HG03066 (cell line): Measurements from ENCODE around the gene RBBP9.
A peak's percentile ranks its signal among the peaks of the same experiment; 100 is the strongest.
"Not testable (repeated sequence)": the region's sequence is repeated elsewhere in the genome, so short reads cannot be mapped to it uniquely, and the experiment has no call there.

Experiments
- ATAC-seq: cut with Tn5 transposase; IDR thresholded peaks from one replicate; pipeline ENCODE4 v1.9.1; 2021; ENCODE audit warnings: low read depth; ENCODE audit not compliant: unreplicated experiment

The RBBP9 gene

DNA sequence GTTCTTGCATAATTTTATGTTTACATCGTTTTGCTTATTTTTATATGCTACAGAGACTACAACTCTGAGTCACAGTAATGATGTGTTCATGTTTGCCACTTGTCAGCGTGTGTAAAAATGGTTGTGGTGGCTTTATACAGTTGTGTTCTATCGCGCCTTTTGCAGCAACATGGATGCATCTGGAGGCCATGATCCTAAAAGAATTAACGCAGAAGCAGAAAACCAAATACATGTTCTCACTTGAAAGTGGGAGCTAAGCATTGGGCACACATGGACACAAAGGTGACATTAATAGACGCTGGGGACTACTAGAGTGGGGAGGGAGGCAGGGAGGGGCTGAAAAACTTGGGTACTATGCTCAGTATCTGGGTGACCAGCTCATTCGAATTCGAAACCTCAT, 9.7 kb upstream of the RBBP9 start:
- no peak for ATAC-seq

DNA sequence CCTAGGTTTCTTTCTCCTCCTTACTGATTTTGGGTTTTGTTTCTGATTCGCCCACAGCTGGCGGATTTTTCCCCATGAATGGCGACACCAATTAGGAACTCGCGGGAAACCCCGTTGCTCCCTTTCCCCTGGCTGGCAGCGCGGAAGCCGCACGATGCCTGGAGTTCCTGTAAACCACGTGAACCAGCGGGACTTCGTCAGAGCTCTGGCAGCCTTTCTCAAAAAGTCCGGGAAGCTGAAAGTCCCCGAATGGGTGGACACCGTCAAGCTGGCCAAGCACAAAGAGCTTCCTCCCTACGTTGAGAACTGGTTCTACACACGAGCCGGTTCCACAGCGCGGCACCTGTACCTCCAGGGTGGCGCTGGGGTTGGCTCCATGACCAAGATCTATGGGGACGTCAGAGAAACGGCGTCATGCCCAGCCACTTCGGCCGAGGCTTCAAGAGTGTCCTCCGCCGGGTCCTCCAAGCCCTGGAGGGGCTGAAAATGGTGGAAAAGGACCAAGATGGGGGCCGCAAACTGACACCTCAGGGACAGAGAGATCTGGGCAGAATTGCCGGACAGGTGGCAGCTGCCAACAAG, 7.5 kb upstream of the RBBP9 start:
- ATAC-seq: no peak

DNA sequence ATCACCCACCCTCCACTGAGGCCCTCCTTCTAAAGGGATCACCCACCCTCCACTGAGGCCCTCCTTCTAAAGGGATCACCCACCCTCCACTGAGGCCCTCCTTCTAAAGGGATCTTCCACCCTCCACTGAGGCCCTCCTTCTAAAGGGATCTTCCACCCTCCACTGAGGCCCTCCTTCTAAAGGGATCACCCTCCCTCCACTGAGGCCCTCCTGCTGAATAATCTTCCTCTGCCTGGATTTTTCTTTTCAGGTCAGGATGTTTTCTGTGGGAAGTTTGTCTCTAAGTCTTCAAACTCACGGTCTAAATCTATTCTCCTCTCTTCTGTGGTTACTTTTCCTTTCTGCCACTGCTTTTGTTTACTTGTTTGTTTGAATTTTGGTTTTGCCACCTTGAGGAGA, 4.6 kb upstream of the RBBP9 start:
- not testable (repeated sequence) for ATAC-seq

DNA sequence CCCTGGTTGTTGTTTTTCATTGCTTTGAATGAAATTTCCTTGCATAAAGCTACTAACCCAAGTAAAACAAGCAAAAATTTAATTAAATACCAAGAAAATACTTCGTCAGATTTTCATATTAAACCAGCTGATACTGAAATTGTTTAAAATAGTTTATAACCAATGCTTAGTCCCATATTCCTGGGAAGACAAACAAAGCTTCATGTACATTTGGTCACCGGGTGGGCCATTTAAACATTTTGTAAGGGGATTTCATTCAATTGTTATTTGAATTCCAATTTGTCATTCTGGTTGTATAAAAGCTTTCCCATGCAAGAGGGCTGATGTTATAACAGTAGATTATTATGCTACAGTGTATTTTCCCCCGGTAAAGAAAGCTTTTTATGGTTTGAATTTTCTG, 578 bp upstream of the RBBP9 start:
- no peak for ATAC-seq

DNA sequence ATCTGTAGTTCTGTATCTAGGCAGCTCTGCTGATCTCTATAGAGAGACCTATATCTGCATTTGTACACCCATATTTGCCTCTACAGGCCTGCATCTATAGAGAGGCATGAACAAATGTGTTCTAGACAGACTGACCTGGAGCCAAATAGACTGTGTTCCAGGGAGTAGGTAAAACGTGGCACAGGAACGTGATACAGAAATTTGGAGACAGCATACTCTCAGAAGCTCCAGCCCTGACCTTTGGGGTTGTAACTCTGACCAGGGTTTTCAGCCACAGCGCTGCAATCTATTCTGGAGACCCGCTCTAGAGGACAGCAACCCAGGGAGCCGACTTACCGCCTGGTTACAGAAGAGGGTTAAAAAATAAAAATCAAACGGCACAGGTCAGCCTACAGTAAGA, 983 bp downstream of the RBBP9 start:
- ATAC-seq: no peak

DNA sequence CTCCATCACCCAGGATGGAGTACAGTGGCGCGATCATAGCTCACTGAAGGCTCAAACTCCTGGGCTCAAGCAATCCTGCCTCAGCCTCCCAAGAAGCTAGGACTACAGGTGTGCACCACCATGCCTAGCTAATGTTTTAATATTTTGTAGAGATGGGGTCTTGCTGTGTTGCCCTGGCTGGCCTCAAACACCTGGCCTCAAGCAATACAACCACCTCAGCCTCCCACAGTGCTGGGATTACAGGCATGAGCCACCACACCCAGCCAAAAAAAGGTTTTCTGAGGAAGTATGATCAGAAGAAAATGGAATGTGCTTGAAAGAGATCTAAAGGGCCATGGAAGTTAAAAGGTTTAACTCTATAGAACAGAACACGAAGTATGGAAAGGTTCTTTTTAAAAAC, 8.7 kb downstream of the RBBP9 start:
- no peak for ATAC-seq

DNA sequence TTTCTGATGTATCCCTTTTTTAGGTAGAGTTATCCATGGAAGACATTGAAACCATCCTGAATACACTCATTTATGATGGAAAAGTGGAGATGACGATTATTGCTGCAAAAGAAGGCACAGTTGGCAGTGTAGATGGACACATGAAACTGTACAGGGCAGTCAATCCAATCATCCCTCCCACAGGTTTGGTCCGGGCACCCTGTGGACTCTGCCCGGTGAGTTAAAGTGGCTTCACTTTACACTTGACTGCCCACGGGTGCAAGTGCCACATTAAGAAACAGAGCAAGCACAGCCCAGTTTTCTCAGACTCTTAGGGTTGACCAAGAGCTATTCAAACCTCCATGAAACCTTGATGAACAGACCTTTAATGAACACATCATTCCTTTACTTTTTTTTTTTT, 15.4 kb downstream of the RBBP9 start:
- ATAC-seq: no peak

DNA sequence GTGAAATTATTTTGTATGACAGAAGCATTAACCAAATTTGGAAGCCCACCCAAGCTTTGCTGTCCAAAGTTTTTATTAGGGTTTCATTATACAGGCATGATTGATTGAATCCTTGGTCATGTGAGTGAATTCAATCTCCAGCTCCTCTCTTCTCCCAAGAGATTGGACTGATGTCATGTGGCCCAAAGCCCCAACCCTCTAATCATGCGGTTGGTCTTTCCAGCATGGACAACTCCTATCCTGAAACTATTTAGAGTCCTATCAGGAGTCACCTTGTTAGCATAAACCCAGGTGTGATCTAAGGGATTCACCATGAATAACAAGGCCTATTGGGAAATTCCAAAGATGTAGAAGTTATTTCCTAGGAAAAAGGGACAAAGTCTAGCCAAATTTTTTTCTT, 19.2 kb downstream of the RBBP9 start:
- no peak for ATAC-seq

DNA sequence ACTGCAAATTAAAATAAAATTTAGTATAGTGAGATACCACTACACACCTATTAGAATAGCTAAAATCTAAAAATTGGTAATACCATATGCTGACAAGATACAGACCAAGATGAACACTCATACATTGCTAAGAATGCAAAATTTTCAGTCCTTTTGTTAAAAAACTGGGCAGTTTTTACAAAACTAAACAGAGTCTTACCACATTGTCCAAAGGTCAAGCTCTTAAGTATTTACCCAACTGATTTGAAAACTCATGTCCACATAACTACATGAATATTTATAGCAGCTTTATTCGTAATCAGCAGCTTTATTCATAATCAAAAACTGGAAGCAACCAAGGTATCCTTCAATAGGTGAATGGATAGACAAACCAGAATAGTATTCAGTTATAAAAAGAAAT, 19.8 kb downstream of the RBBP9 start:
- no peak for ATAC-seq

DNA sequence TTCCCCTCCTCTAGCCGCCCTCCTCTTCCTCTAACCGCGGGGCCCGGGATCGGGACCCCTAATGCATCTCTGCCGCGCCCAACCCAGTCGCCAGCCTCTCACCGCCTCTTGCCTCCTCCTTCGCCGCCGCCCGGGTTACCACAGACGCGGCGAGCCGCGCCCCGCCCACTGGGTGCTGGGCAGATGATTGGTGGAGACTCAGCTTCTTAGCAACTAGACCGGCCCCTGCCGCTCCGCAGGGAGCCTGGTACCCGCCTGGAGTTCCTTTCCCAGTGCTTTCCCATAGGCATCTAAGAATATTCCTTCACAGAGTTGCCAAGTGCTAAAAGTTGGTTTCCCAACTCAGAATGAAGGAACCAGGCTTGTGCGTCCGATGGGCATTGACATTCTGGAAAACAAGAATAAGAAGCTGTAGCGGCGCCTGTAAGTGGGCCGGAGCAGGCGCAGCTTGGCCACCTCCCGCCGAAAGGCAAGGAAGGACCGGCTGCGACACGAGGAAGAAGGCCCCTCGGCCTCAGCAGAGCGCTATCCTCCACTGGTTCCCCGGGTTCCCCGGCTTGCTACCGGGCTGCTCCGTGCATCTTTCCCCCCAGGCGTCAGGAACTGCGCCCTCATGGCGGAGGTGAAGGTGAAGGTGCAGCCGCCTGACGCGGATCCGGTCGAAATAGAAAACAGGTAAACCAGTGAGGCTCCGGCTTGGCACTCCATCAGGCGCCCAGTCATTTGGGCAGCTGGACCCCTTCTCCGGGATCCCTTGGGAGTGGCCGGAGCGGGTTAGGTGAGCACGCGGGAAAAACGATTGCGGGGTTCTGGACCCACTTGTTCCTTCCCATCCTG, 29.9 kb downstream of the RBBP9 start, which contains the start of the genes DZANK1 and POLR3F:
DZANK1 (minus strand) TSS at position 137 of the 837 bp plus-strand sequence. CDS start 1,672 bp downstream, outside the sequence.
POLR3F (plus strand) TSS at position 497 of the 837 bp plus-strand sequence; CDS start at position 614, 117 bp downstream.
- peak; percentile 98 for ATAC-seq

DNA sequence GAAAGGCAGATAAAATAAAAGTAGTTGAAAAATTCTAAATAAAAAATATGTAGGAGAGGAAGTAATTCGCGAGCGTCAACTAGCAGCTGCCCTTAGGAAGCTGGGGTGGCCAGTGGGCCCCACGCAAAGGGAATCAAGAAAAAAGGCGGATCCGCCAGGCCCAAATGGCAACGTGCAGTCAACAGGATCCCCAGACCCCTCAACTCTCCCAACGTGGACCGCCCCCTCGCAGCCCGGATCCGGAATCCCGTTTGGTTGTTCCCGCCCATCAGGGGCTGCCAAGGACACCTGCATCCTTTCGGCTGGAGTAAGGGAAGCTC, 30.5 kb downstream of the RBBP9 start:
- peak; percentile 29 for ATAC-seq

DNA sequence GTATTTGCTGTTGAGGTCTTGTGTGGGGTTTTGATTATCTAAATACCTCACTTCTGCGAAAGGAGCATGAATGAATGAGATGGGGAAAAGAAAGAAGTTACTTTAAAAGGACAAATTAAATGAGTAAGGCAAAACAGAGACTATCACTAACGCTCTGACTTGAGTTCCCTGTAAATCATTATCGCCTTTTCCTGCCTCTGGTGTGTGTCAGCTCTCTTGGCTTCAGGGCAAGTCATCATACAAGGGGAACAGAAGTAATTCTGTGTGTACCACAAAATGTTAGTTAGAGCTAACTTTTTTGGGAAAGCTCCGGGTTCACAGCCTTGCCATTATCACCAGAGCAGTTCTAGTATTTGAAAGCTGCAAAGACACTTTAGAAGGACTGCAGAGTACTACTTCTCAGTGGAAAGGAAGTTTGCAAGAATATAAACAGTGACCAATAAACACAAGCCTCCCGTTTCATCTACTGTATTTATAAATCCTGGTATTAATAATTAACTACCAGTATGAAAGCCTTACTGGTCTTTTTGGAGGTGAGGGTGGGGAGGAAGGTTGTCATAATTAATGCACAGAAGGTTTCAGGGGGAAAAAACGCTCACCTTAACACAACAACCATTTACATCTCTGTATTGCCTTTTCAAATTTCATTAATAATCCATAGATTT, 31.4 kb downstream of the RBBP9 start:
- no peak for ATAC-seq

DNA sequence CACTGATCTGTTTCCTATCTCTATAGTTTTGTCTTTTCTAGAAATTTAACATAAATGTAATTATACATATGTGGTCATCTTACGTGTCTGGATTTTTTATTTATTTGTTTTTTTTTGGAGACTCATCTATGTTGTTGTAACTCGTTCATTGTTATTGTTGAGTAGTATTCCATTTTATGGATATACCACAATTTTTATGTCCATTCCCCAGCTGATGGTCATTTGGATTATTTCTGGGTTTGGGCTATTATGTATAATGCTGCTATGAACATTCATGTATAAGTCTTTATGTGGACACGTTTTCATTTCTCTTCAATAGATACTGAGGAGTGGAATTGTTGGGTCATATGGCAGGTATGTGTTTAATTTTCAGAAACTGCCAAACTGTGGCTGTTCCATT, 40.4 kb downstream of the RBBP9 start:
- ATAC-seq: no peak

DNA sequence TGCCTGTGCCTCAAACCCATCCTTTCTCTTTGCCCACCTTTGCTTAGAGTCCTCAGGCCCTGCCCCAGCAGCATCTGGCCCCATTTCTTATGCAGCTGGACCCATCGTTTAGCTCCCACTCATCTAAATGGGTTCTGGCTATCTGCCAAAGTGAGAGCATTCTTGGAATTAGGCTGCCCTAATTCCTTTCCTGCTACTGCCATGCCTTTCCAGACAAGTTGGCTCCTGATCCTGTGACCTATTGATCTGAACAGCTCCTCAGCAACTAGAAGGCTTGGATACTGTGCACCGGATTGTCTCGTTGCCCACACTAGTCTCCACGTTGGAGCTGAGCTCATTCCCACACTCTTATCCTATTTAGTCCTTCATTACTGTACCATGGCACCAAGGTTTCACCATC, 53.1 kb downstream of the RBBP9 start:
- ATAC-seq: no peak

DNA sequence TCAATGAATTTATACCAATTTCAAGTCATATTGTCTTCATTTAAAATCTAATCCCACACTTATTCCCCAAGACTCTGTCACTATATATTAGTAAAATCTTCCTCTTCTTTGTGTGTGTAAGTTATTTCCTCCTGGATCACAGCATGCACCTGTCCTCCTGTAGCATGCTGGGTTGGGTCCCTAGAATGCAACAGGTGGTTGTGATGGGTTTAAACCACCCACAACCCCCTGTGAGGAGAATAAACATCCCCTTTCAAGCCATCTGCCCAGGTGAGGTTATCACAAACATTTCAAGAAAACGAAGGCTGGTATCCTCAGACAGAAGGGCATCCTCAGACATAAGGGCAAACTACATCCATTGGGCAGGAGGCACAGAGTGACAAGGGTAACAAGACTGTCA, 56.6 kb downstream of the RBBP9 start:
- ATAC-seq: no peak

DNA sequence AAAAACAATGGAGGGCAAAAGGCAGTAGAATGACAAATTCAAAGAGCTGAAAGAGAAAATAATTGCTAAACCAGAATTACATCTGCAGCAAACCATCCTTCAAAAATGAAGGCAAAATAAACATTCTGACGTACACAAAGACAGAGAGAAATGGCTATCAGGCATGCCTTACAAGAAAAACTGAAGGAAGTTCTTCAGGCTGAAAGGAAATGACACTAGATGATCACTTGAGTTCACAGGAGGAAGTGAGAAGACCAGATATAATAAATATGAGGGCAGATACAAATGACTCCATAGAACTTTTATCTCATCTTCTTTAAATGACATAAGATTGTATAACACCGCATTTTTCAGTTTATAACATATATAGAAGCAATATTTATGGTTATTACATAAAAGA, 60.2 kb downstream of the RBBP9 start:
- ATAC-seq: no peak
